GM12801 (cell line): ENCODE results near the gene NRCAM.

Experiments
- TF ChIP-seq, protein P1 (sequence below): IDR thresholded peaks from one replicate; pipeline ENCODE4 v1.5.1; 2011; ENCODE audit warnings: control low read depth; ENCODE audit not compliant: insufficient read length; ENCODE audit errors: extremely low read depth

NRCAM gene

DNA sequence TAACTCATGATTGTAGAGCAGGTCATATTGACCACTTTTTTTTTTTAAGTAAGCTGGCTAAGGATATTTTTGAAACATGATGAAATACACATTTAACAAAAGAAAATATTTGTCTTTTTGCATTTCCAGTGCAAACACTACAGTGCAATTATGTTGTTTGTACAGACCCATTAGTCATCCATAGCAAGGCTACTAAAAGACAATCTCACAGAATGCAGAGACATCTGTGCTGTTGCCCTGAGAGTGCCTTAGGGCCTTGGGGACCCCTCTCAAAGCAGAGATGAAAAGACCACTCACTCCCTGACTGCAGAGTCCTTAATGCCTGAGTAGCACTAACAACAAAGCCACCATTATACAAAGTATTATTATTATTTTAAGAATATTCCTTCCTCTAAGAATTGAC is 104.5 kb downstream of the NRCAM start:
- TF ChIP-seq, protein P1, sequence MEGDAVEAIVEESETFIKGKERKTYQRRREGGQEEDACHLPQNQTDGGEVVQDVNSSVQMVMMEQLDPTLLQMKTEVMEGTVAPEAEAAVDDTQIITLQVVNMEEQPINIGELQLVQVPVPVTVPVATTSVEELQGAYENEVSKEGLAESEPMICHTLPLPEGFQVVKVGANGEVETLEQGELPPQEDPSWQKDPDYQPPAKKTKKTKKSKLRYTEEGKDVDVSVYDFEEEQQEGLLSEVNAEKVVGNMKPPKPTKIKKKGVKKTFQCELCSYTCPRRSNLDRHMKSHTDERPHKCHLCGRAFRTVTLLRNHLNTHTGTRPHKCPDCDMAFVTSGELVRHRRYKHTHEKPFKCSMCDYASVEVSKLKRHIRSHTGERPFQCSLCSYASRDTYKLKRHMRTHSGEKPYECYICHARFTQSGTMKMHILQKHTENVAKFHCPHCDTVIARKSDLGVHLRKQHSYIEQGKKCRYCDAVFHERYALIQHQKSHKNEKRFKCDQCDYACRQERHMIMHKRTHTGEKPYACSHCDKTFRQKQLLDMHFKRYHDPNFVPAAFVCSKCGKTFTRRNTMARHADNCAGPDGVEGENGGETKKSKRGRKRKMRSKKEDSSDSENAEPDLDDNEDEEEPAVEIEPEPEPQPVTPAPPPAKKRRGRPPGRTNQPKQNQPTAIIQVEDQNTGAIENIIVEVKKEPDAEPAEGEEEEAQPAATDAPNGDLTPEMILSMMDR, result no peak

DNA sequence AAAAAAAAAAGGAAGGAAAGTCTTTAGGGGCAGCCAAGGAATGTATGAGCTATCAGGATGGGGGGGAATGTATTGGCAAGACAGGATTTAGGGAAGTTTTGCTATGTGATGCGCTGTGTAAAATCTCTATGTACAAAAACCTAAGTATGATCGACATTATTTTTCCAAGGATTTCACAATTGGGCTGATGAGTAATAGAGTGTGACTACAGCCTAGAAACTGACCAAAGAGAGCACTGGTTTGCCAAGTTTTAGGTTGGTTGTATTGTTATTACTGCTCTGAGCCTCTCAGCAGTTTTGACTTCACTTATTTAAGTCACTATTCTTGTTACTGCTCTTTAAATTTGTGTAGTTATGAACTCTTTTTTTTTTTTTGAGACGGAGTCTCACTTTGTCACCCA is 107.3 kb downstream of the NRCAM start:
- TF ChIP-seq, protein P1, result no peak

DNA sequence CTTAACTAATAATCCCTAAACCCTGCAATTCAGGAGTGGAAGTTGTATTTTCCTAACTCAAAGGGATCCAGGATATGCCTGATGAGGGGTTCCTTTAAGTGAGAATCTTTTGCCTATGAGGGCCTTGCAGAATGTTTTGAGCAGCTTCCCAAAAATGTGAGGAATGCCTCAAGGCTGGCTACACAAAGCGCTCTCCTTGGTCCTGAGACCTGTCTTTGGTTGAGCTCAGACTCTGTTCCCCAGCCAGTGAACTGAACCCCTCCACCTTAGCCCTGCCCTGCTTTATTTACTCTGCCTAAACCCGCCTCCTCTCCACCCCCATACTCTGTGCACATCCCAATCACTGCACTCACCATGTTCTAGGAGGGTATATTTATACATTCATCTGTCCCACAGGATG is 108.6 kb downstream of the NRCAM start:
- TF ChIP-seq, protein P1, result no peak

DNA sequence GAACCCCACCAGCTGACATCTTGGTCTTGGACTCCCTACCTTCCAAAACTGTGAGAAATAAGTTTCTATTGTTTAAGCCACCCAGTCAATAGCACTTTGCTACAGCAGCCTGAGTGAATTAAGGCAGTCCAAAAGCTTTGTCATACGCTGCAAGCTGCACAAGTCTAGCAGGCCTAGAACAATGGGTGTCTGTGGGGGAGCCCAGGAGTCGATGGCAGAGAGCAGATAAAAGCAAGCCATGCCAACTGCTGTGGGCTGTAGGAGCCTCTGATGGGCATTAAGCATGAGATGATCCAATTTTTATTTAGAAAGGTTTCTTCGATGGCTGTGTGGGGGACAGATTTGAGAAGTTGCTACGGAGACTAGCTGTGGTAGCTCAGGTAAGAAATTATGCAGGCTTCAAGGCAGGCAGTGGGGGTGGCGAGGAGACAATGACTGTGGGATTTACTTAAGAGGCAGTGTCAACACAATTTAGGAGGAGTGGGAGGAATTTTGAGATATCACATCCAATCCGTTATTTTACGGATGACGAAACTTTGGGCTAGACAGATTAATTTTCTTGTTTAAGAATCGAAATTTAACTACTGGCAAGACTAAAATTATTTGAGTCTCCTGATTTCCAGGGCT is 110.4 kb downstream of the NRCAM start:
- TF ChIP-seq, protein P1, result no peak

DNA sequence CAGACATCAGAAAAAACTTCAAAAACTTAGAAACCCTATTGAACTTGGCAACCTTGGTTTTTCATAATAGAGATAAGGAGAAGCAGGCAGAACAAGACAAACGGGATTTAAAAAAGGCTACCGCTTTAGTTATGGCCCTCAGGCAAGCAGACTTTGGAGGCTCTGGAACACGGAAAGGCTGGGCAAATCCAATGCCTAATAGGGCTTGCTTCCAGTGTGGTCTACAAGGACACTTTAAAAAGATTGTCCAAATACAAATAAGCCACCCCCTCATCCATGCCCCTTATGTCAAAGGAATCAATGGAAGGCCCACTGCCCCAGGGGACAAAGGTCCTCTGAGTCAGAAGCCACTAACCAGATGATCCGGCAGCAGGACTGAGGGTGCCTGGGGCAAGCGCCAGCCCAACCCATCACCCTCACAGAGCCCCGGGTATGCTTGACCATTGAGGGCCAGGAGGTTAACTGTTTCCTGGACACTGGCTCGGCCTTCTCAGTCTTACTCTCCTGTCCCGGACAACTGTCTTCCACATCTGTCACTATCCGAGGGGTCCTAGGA is 115.3 kb downstream of the NRCAM start:
- TF ChIP-seq, protein P1, result no peak

DNA sequence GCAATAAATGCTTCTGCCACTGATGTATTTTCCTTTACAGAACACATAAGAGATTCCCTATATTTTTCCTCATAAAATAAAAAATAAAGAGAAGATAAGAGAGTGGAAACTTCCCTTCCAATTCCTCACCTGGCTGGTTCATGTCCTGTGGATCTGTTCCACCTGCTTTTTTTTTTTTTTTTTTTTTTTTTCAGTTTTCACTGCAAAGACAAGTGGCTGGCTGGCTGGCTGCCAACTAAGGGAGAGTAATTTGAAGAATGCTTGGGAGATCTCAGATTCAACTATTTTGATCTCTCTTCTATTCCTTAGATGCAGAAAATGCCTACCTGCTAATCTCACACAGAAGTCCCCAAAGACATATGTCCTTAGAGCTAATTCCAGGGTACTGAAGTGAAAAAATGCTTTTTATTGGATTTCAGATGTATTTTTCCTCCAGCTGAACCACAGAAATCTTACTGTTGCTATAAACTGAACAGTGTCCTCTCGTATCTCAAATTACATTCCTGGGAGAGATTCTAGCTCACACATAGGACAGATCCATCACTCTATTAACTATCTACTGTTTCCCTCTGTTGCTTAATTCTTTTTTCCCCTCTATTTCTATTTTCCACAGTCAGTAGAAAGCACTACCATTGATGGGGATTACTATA is 120.8 kb downstream of the NRCAM start:
- TF ChIP-seq, protein P1, result no peak

DNA sequence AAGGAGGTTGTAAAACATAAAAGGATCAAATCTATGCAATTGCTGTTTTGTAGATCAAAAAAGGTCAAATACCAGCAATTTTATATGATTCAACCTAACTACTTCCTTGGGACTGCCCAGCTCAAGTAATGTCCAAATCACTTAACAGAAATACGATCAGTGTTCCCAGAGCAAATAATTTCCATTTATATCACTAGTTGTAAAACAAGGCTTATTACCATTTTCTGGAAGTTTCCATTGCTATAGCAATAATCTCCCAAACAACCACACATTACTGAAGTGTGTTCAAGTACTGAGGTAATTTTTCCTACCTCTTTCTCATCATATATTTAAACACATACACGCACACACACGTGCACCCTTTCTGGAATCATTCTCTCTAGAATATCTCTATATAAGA is 123.3 kb downstream of the NRCAM start:
- TF ChIP-seq, protein P1, result no peak
